Activated naive CD8-positive, alpha-beta T cell treated with anti-CD3 and anti-CD28 coated beads, Interleukin-2, amount 50 U/mL, for 16 hours (primary cell): ENCODE measurements around the gene PPP1R3F.
"Not testable (repeated sequence)": the region's sequence is repeated elsewhere in the genome, so short reads cannot be mapped to it uniquely, and the experiment has no call there.

ENCODE experiments used
- DNase-seq: peaks from one replicate; pipeline ENCODE4 v3.0.0-alpha.2; 2020; ENCODE audit warnings: low read depth, low spot score

PPP1R3F gene

DNA sequence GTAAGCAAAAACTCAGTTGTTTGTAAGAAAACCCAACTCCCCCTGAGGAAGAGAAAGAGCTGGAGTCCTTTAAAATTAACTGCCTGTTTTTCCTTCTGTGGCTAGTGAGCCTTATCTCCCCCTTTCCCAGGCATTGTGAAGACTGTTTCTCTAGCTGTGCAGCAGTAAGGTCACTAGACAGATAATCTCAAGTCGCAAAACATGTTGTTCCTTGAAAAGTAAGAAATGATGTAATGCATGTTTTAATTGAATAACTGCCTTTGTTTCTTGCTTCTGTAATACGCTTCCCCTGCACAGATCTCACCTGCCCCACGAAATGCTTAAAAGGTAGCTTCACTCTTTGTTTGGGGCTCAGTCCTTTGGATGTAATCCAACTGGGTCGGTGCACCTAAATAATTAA is 46.5 kb downstream of the PPP1R3F start:
- DNase-seq, result no peak

DNA sequence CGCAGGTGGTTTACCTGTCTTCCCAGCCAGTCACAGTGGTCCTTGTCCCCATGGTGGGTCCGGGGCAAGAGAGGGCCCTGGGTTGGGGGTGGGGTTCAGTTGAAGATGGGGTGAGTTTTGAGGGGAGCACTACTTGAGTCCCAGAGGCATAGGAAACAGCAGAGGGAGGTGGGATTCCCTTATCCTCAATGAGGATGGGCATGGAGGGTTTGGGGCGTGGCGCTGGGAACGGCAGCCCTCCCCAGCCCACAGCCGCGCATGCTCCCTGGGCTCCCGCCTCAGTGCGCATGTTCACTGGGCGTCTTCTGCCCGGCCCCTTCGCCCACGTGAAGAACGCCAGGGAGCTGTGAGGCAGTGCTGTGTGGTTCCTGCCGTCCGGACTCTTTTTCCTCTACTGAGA is 52.1 kb downstream of the PPP1R3F start, which contains the start of gene GAGE12J:
Gene GAGE12J, plus strand, starts transcription at position 301 of the 400 bp plus-strand sequence. CDS start 1,157 bp downstream, outside the sequence.
- not testable (repeated sequence) for DNase-seq

GRCh38 chrX:49322266-49322665 is 52.7 kb downstream of the PPP1R3F start:
- not testable (repeated sequence) for DNase-seq

GRCh38 chrX:49323735-49324134 is 54.1 kb downstream of the PPP1R3F start:
- not testable (repeated sequence) for DNase-seq

GRCh38 chrX:49330421-49330820 is 60.8 kb downstream of the PPP1R3F start:
- not testable (repeated sequence) for DNase-seq

- not testable (repeated sequence) for DNase-seq
These were observed 61.7 kb downstream of the PPP1R3F start, which contains the start of gene GAGE13 for GRCh38 chrX:49331282-49331681. Gene GAGE13, plus strand, starts transcription at chrX:49331582. Its CDS starts 1,156 bp downstream, at chrX:49332738.

- not testable (repeated sequence) for DNase-seq
These were observed 62.2 kb downstream of the PPP1R3F start for GRCh38 chrX:49331841-49332240.
